Activated T-cell treated with anti-CD3 and anti-CD28 coated beads for 4 hours (primary cell): ENCODE data around the gene DBNDD2.

Source experiments
- DNase-seq: peaks from one replicate; pipeline ENCODE4 v3.0.0-alpha.2; 2020

DBNDD2 gene, protein sequence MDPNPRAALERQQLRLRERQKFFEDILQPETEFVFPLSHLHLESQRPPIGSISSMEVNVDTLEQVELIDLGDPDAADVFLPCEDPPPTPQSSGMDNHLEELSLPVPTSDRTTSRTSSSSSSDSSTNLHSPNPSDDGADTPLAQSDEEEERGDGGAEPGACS

DNA sequence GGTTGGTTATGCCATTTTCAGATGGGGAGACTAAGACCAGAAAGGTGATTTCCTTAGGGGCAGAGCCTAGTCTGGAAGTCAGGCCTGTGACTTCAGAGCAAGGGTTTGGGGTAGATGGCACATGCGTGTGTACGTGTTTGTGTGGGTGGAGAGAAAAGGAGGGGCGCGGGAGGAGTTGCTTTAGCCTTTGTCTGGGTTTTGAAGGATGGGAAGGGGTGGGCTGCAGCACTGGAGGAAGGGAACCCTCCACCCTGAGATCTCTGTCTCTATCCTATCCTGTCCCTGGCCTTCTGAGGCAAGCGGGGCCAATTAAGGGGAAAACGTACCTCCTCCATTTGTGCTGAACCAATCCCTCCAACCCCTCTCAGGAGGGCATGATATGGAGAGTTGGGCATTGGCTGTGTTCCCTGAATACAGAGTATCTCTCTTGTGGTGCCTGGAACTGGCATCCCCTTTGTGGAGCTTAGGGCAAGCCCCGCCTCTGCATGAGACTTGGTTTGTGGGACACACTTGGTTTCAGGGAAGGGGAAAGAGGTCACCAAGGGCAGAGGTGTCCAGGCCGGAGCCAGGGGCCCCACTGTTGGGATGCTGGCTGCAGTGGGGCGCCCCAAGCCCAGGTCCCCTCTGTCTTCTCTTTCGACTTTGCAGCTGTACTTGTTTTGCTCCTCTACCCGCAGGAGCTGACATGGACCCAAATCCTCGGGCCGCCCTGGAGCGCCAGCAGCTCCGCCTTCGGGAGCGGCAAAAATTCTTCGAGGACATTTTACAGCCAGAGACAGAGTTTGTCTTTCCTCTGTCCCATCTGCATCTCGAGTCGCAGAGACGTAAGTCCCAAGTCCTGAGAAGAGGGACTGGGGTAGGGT lies at the start of gene DBNDD2:
Gene DBNDD2 (plus strand): TSS at position 507 of the 863 bp plus-strand sequence. CDS start 179 bp downstream, at position 686.
- DNase-seq = no peak

DNA sequence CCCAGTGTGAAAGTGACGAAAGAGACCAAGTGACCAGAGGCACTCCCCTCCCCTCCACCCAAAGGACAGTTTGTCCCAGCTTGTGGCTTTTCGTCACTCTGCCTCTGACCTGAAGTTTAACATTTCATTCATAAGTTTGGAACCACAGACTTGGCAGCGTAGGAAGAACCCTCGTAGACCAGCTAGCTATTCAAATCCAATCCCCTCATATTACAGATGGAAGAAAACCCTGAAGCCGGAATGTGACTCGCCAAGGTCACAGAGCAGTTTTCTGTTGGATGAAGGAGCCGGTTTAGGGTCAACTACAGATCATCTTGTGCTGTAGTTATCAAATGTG lies 49.1 kb upstream of the DBNDD2 start:
- DNase-seq = no peak

DNA sequence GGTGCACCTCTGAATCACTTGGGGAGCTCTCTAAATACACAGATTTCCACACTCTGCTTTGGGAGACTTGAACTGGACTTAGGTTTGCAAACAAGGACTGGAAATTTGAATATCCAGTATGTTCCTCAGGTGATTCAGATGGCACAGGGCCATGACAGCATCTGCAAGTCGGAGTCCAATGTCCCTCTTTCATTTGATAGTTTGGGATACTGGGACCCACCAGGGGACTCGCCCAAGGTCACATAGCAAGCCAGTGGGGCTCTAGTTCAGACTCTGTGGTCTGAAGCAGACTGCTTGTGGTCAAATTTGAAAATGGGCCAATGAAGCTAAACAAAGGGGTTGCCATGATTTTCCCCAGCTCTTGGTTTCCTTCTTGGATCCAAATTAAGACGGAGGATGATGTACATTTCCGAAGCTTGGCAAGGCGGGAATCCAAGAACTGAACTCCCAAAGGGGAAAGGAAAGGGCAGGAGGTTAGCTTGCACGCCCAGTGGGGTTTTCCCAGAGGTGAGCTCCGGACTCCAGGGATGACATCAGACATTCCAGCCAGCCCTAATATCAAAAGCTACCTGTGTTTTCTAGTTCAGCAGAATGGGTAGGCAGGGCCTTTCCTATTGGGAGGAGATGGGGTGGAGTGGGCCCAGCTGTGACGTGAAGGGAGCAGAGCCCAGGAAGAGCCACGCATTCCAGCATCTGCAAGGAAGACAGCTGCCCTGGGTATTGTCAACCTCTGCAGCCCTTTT lies 48.5 kb upstream of the DBNDD2 start:
- no peak for DNase-seq

DNA sequence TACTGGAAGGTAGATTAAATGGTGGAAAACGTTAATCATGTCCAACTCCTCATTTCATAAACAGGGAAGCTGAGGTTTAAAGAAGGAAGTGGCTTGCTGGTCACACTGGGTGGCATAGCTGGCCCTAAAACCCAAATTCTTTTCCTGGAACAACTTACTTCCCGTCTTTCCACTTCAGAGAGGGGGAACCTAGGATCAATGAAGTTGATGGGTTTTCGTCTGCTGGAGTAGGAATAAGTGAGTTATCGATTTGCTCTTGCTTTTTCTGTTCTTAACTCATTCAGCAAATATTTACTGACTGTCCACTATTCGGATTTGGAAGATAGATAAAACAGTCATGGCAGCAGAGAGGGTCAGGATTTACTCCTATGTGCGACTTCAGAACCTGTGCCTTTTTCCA lies 46.3 kb upstream of the DBNDD2 start:
- DNase-seq = no peak

DNA sequence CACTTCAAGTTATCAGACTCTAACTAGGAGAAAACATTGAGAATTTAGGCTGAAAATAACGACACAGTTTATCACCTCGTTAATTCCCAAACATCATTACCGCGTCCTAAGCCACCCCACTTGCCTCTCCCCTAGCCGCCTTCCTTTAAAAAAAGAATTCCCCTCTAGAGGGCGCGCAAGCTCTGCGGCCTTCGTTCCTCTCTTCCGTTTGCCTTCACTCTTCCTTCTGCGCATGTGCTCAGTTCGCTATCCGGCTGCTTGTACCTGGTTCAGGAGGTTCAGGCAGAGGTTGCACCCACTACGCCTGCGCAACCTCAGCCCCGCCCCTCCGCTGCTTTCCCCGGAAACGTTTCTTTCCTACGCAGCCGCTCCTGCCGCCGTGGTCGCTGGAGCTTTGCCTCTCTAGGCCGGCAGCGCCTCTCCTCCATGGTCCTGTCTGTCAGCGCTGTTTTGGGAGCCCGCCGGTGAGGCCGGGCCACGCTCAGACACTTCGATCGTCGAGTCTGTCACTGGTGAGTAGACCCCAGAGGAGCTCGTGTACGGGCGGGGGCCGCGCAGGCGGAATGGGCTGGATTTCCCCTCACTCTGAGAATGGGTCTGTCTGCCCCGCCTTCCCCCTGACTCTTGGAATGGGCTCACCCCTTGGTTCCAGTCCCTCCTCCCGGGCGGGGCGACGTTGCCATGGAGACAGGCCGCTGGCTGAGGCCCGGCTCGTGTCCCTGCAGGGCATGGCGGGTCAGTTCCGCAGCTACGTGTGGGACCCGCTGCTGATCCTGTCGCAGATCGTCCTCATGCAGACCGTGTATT lies 45.1 kb upstream of the DBNDD2 start, which contains the start of gene SYS1:
Gene SYS1 (plus strand): TSS at position 353 of the 807 bp plus-strand sequence. CDS start 376 bp downstream, at position 729.
- DNase-seq = peak; percentile 99

DNA sequence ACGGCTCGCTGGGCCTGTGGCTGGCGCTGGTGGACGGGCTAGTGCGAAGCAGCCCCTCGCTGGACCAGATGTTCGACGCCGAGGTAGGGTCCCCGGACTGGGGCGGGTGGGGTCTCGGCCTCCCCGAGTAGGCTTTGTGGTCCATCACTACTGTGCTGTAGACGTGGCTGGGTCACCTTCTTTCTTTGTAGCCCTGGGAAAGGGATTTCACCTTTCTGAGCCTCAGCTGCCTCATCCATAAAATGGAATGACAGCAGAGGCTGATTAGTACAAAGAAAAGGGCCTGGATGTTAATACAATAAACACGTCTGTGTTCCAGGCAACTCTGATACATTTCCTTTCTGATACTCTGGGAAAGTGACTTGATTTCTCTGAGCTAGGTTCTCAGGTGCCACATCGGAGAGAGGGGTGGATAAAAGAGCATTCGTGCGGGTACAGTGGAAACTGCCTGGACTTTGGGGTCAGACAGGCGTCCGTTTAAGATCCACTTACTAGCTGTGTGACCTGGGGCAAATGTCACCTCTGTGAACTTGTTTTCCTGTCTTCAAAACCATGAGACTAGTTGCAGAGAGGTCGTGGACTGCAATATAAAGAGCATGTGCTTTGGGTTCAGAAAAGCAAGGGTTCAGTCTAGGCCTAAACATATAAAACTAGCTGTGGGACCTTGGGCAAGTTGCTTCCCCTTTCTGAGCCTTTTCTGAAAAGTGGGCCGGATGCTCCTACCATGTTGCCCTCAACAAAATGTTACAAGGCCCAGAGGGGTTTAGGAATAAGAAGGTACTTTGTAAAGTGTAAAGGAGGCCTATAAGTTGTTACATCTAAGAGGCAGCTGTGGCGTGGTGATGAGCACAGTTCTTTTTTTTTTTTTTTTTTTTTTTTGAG lies 44.2 kb upstream of the DBNDD2 start:
- no peak for DNase-seq

DNA sequence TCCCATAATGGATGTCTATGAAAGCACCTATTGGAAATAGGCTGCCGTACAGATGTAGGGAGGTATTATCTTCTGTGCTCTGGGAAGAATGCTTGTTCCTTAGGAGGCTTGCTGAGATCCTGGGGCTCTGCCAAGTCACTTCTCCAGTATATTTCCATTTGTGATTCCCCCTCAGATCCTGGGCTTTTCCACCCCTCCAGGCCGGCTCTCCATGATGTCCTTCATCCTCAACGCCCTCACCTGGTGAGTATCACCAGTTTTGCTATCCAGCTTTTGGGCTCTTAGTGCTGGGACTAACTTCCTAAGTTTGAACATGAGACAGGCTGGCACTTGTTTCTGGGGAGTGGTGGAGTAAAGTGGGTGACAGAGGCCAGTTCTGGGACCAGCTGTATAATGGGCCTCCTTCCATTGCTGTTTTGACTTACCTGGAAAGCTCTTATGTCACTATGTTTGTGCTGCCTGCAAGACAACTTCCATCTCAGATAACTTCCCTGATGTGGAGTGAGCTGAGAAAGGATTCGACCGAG lies 42.6 kb upstream of the DBNDD2 start:
- DNase-seq = no peak

DNA sequence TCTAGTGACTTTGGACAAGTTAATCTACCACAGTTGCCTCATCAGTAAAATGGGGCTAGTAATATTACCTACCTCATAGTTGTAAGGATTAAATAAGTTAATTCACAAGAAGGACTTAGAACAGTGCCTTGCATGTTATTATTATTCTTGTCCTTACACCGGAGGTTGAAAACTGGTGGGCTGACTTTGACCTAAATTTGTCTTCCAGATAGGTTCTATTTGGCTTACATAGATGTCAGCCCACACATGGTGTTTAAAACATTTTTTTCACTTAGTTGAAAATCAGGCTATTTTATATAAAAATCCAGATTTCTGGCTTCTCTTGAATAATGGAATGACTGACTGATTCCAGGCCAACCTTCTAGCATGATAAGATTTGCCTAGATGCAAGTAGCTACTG lies 41.9 kb upstream of the DBNDD2 start:
- no peak for DNase-seq

DNA sequence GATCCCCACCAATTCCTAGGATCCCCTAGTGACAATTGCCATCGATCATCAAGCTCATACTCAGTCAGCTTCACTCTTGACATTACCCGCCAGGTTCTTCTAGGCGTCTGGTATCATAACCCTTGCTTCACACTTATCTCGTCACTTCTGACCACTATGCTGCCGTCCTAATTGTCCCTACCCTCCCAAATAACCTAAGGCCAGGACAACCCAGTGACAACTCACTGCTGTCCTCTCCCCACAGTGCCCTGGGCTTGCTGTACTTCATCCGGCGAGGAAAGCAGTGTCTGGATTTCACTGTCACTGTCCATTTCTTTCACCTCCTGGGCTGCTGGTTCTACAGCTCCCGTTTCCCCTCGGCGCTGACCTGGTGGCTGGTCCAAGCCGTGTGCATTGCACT lies 41.5 kb upstream of the DBNDD2 start:
- DNase-seq = no peak

DNA sequence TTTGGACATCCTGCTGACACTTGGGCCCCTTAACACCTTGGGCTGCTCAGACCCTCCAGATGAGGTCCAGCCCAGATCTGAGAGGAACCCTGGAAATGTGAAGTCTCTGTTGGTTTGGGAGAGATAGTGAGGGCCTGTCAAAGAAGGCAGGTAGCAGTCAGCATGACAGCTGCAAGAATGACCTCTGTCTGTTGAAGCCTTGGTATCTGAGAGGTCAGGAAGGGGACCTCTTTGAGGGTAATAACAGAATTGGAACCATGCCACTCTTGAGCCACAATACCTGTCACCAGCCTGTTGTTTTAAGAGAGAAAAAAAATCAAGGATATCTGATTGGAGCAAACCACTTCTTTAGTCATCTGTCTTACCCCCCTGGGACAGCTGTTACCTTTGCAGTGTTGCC lies 41.0 kb upstream of the DBNDD2 start:
- no peak for DNase-seq

DNA sequence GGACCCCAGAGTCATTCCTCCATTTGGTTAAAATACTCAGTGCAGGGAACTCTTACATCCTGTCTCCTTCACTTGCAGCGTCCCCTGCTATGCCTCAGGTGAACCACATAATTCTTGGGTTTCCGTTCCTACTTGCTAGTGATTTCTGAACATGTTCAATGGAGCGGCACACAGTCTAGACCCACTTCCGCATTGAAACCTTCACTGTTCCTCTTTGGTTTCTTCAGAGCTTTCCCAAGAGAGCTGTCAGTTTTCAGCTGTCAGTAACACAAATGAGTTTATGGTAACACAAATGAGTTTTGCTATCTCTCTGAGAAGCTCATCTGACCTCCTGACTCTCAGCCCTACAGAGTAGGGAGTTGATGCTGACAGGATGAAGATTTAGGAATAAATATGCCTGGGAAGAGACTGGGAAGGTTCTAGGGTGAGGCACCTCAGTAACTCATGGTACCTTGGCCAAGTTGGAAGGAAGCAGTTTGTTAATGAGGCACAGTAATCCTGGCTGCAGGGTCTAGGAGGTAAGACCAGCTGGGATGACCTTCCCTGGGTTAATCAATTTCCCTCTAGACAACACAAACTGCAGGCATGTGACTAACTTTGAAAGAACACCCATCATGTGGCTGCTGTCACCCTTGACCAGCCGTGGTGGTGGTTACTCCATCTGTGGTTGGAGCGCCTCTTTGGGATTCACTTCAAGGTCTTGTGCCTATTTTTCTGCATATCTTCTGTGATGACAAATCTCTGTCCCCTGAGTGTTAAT lies 39.7 kb upstream of the DBNDD2 start:
- DNase-seq = no peak

DNA sequence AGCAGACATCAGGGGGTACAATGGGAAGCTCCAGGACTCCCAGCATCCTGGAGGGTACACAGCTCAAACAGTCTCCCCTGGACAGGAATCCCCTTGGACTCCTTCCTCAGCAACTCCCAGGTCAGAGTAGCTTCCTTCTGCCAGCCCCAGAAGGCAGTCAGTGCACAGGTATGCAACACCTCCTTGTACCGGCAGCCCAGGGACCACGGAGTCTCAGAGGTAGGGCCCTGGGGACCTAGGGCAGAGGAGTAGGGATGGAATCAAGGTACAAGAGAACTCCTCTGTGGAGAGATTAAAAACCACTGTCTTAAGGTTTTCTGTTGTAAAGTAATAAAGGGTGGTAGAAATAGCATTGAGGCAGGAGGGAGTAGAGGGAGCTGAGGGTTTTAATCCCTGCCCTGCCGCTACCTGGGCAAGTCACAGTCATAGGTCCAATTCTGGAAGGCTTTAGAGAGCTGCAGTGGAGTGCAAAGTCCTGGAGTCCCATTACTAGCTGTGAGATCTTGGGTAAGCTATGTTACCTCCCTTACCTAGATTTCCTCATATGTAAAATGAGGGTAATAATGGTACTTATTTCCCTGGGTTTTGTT lies 37.4 kb upstream of the DBNDD2 start:
- no peak for DNase-seq

DNA sequence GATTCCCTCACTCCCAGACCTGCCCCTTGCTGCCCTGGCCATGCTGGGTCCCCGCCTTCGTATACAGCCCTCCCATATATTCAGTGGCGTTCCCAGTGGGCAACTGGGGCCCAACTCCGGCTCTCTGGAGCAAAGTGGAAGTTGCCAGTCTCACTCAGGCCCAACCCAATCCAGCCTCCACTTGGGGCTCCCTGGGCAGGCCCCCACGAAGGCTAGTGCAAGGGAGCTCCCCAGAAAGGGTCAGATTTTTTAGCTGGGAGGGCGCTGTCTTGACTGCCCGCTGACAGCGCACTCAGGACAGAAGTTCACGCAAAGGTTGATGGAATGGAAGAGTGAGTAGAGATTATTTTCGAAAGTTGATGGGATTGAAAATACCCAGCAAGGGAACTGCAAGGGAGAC lies 35.8 kb upstream of the DBNDD2 start:
- no peak for DNase-seq

DNA sequence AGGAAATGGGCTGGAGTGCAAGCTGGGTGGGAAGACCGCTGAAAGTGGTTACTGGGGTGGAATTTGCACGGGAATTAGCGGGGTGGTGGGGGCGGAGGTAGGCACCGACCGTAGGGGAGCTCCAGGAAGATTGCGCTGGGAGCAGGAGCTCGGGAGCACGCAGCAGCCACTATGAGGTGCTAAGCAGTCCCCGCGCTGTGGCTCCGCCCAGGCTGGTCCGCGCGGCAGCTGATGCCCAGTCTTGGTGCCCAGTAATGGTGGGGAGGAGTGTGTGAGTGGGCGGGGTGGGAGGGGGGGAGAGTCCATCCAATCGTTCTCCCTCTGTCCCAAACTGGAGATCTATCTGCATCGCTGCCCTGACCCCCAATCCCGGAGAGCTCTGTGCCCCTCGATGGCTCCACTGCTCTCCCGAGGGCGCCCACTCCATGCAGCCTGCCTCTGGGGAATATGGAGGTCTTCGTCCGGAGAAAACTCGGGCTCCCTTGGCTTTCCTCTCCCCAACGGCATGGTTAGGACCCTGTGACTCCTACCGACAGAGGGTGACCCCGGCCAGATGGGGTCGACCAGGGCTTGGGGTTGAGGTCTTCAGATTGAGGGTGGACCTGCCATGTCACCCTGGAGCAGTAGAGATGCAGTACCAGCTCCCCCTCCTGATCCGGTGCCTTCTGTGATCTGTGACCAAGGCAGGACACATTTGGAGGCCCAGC lies 35.3 kb upstream of the DBNDD2 start:
- DNase-seq = no peak

DNA sequence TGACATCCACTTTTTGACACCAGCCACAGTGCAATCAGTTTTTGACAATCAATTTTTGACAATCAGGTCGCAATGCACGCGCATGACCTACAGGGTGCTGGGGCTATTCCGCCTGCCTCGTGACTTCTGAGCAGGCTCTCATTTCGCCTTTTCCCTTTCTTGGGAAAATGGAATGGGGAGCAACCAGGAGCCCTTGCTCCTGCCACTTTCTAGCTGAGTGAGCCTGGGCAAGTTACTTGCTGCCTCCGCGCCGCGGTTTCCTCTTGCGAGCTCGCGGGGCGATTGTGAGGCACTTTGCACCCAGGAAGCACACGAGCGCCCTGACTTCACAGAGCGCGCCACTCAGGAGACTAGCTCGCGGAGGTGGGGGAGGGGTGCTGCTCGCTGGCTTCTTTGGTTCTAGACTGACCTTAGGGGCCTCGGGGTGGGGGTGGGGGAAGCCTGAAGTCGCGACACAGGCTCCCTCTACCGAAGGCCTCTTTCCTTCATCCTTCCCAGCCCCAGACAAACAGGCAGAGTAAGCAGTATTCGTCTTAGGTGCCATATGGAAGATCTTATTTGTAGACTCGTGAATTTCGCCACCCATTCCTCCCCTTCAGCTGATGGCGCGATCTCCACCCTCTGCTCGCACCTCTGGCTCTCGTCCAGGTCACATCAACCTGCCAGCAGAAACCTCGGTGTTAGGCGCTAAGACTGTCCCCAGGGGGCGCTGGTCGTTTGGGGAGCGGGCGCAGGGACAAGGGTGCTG lies 34.6 kb upstream of the DBNDD2 start:
- DNase-seq = peak; percentile 93

DNA sequence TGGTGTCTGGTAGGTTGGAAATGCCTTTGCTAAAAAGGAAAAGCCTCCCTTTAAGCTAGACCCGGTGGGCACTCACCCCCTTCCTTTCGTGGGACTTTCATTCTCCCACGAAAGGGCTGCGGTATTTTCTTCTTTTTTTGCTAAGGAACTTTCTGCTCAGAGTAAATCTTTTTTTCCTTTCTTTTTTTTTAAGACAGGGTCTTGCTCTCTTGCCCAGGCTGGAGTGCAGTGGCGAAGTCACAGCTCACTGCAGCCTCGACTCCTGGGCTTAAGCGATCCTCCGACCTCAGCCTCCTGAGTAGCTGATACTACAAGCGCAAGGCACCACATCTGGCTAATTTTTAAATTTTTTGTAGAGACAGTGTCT lies 34.0 kb upstream of the DBNDD2 start:
- no peak for DNase-seq

DNA sequence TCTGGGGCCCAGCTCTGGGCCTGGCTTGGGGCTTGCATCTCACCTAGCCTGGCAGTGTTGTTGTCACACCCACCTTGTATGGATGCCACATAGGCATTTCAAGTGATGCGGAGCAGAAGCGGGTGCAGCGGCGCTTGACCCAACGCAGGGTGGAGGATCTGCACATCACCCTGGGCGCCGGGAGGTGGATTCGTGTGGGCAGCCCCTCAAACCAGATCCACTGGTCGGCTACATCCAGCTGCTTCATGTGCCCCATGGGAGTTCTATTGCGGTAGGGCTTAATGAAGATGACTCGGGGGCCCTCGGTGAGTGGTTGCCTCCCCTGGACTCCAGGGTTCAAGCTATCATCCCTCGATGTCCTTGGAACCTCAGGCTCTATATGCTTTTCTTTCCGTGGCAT lies 33.1 kb upstream of the DBNDD2 start:
- no peak for DNase-seq

DNA sequence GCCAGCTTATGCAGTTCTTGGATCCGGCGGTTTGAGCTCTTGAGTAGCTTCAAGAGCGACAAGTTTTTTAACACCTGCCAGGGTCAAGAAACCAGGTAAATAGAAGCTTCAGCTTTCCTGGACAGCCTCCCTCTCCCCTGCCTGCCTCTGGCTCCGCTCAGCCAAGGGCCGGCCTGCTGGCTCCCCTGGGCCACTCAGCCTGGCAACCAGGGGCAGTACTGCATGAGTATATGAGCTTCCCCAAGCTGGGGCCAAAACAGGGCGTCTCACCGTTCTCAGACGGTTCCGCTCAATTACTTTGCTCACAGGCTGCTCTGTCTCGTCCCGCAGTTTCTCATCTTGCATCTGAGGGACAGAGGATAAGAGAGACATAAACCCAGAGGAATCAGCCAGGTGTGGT lies 30.8 kb upstream of the DBNDD2 start:
- no peak for DNase-seq

DNA sequence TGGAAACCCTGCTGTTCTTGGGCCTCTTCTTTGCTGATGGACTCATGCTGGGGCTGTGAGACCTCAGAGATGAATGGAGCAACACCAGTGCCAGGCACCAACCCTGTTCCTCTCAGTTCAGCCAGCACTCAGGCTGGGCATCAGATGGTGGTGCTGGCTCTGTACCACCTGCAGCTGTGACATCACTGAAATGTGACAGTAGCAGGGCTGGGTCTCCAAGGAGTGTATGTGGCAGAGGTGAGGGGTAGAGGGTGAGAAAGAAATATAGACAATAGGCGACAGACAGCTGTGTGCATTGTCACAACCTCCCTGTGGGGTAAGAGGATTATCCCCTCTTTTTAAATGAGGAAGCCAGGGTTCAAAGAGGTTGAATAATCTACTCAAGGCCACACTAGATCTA lies 29.9 kb upstream of the DBNDD2 start, which contains the start of gene TP53TG5:
Gene TP53TG5 (minus strand): TSS at position 135 of the 400 bp plus-strand sequence. CDS start 89 bp downstream, at position 46.
- DNase-seq = no peak
